WTC11 (cell line): Measurements from ENCODE around the gene ZDHHC24. TPM values are rescaled to one million over a fixed set of nuclear protein-coding genes. Genes with fewer than 3 reads are reported as not detected.

Experiments
- FOXP1 ChIP-seq: sonication (generic); formaldehyde crosslinking; IDR thresholded peaks from 2 replicates; pipeline ENCODE4 v1.8.0; 2022; ENCODE audit warnings: missing genetic modification reagents, mild to moderate bottlenecking, moderate library complexity, borderline replicate concordance
- GABPB1 ChIP-seq: sonication (generic); formaldehyde crosslinking; IDR thresholded peaks from 2 replicates; pipeline ENCODE4 v1.8.1; 2023; ENCODE audit warnings: mild to moderate bottlenecking, missing genetic modification reagents
- GTF2I ChIP-seq: fragments of 250-450 bp; sonication (Bioruptor Pico); conservative IDR thresholded peaks from 2 replicates; pipeline ENCODE4 v1.4.0; 2021; ENCODE audit warnings: mild to moderate bottlenecking
- MXD4 ChIP-seq: fragments of 250-450 bp; sonication (Bioruptor Pico); IDR thresholded peaks from 2 replicates; pipeline ENCODE4 v1.8.0; 2021; ENCODE audit warnings: mild to moderate bottlenecking, moderate library complexity, borderline replicate concordance
- MYBL2 ChIP-seq: sonication (generic); formaldehyde crosslinking; IDR thresholded peaks from 2 replicates; pipeline ENCODE4 v1.8.1; 2023; ENCODE audit warnings: mild to moderate bottlenecking, moderate library complexity, missing genetic modification reagents
- NFE2L1 ChIP-seq: sonication (generic); formaldehyde crosslinking; IDR thresholded peaks from 2 replicates; pipeline ENCODE4 v1.8.1; 2023; ENCODE audit warnings: missing genetic modification reagents
- NFYB ChIP-seq: sonication (generic); formaldehyde crosslinking; conservative IDR thresholded peaks from 2 replicates; pipeline ENCODE4 v1.8.0; 2022; ENCODE audit warnings: low read depth, missing genetic modification reagents
- PRRX2 ChIP-seq: fragments of 250-450 bp; sonication (Bioruptor Pico); IDR thresholded peaks from 2 replicates; pipeline ENCODE4 v1.8.0; 2021; ENCODE audit warnings: mild to moderate bottlenecking
- RORB ChIP-seq: fragments of 250-450 bp; sonication (Bioruptor Pico); IDR thresholded peaks from 2 replicates; pipeline ENCODE4 v1.9.0; 2021; ENCODE audit warnings: mild to moderate bottlenecking
- SMAD4 ChIP-seq: sonication (generic); formaldehyde crosslinking; IDR thresholded peaks from 2 replicates; pipeline ENCODE4 v1.8.0; 2022; ENCODE audit warnings: mild to moderate bottlenecking, missing genetic modification reagents
- SP1 ChIP-seq: sonication (generic); formaldehyde crosslinking; conservative IDR thresholded peaks from 2 replicates; pipeline ENCODE4 v1.8.1; 2022; ENCODE audit warnings: missing genetic modification reagents
- TCF7 ChIP-seq: sonication (generic); formaldehyde crosslinking; IDR thresholded peaks from 2 replicates; pipeline ENCODE4 v1.8.0; 2022; ENCODE audit warnings: mild to moderate bottlenecking, low read depth, missing genetic modification reagents, moderate library complexity
- TEAD1 ChIP-seq: sonication (generic); formaldehyde crosslinking; IDR thresholded peaks from 2 replicates; pipeline ENCODE4 v1.8.0; 2022; ENCODE audit warnings: mild to moderate bottlenecking, missing genetic modification reagents
- ZBTB21 ChIP-seq: sonication (generic); formaldehyde crosslinking; IDR thresholded peaks from 2 replicates; pipeline ENCODE4 v1.8.1; 2023; ENCODE audit warnings: mild to moderate bottlenecking, missing genetic modification reagents, borderline replicate concordance
- ZNF423 ChIP-seq: fragments of 250-450 bp; sonication (Bioruptor Pico); IDR thresholded peaks from 2 replicates; pipeline ENCODE4 v2.1.2; 2022; ENCODE audit warnings: mild to moderate bottlenecking, moderate library complexity
- ZNF671 ChIP-seq: fragments of 250-450 bp; sonication (Bioruptor Pico); IDR thresholded peaks from 2 replicates; pipeline ENCODE4 v1.8.0; 2021; ENCODE audit warnings: mild to moderate bottlenecking
- total RNA-seq: library from RNA; stranded (reverse); gene quantifications from 3 replicates; pipeline ENCODE4 v1.2.3, GENCODE V29; 2021
- TF ChIP-seq, protein P1 (sequence below): fragments of 250-450 bp; sonication (Bioruptor Pico); IDR thresholded peaks from 2 replicates; pipeline ENCODE4 v2.1.2; 2022; ENCODE audit warnings: mild to moderate bottlenecking, moderate library complexity
- TF ChIP-seq, protein P2 (sequence below): sonication (generic); formaldehyde crosslinking; IDR thresholded peaks from 2 replicates; pipeline ENCODE4 v1.8.1; 2022; ENCODE audit warnings: mild to moderate bottlenecking, missing genetic modification reagents, moderate library complexity, borderline replicate concordance
- TF ChIP-seq, protein P3 (sequence below): fragments of 250-450 bp; sonication (Bioruptor Pico); IDR thresholded peaks from 2 replicates; pipeline ENCODE4 v1.9.0; 2021; ENCODE audit warnings: mild to moderate bottlenecking, borderline replicate concordance
- TF ChIP-seq, protein P4 (sequence below): sonication (generic); formaldehyde crosslinking; IDR thresholded peaks from 2 replicates; pipeline ENCODE4 v1.8.0; 2022; ENCODE audit warnings: mild to moderate bottlenecking, missing genetic modification reagents
- TF ChIP-seq, protein P5 (sequence below): sonication (generic); formaldehyde crosslinking; IDR thresholded peaks from 2 replicates; pipeline ENCODE4 v1.8.1; 2022; ENCODE audit warnings: low read depth, missing genetic modification reagents, borderline replicate concordance
- TF ChIP-seq, protein P6 (sequence below): sonication (generic); formaldehyde crosslinking; IDR thresholded peaks from 2 replicates; pipeline ENCODE4 v1.8.1; 2023; ENCODE audit warnings: mild to moderate bottlenecking, missing genetic modification reagents, borderline replicate concordance
- TF ChIP-seq, protein P7 (sequence below): fragments of 250-450 bp; sonication (Bioruptor Pico); conservative IDR thresholded peaks from 2 replicates; pipeline ENCODE4 v1.9.0; 2021; ENCODE audit warnings: mild to moderate bottlenecking

The ZDHHC24 gene
- total RNA-seq, 1 experiment from 2014 or later = 14.8 TPM

DNA sequence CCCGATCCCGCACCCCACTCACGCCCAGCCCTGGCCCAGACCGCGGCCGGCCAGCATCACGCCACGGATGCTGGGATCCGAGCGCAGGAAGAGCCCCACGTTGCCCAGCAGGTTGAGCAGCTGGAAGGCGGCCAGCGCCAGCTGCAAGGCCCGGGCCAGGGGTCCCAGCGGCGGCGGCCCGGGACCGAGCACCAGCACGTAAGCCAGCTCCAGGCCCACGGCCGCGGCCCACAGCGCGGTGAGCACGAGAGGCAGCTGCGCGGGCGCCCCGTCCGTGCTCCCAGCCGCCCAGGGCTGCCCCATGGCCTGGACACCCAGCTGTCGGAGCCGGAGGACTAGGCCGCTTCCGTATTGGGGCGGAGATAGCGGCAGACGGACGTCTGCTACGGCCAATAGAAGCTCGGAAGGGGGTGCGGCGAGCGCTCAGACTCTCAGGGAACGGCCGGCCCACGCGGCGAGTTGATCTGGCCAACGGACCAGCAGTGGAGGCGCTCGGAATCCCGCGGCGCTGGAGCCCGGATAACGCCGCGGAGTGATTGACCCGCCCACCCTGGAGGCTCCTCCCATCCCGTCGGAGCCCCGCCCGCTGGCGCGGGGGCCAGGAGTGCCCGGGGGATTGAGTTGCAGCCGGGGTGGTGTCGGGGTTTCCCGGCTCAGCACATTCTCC is at the start of gene ZDHHC24 (continued):
- TF ChIP-seq, protein P1, sequence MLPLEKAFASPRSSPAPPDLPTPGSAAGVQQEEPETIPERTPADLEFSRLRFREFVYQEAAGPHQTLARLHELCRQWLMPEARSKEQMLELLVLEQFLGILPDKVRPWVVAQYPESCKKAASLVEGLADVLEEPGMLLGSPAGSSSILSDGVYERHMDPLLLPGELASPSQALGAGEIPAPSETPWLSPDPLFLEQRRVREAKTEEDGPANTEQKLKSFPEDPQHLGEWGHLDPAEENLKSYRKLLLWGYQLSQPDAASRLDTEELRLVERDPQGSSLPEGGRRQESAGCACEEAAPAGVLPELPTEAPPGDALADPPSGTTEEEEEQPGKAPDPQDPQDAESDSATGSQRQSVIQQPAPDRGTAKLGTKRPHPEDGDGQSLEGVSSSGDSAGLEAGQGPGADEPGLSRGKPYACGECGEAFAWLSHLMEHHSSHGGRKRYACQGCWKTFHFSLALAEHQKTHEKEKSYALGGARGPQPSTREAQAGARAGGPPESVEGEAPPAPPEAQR (CRISPR knock-in tag) = no peak
- TF ChIP-seq NFYB (CRISPR knock-in tag) (peak; percentile 77), FOXP1 (no peak), RORB (CRISPR knock-in tag) (no peak), NFE2L1 (CRISPR knock-in tag) (no peak), PRRX2 (CRISPR knock-in tag) (no peak), GABPB1 (CRISPR knock-in tag) (peak; percentile 66; the same call in 1 of the 2 replicates), ZNF671 (CRISPR knock-in tag) (no peak), ZBTB21 (CRISPR knock-in tag) (no peak), SP1 (CRISPR knock-in tag) (peak; percentile 64; the same call in 1 of the 2 replicates), MXD4 (CRISPR knock-in tag) (no peak), SMAD4 (CRISPR knock-in tag) (no peak), TCF7 (CRISPR knock-in tag) (no peak), ZNF423 (CRISPR knock-in tag) (no peak), GTF2I (CRISPR knock-in tag) (no peak), MYBL2 (no peak), TEAD1 (CRISPR knock-in tag) (no peak)
- TF ChIP-seq, protein P2, sequence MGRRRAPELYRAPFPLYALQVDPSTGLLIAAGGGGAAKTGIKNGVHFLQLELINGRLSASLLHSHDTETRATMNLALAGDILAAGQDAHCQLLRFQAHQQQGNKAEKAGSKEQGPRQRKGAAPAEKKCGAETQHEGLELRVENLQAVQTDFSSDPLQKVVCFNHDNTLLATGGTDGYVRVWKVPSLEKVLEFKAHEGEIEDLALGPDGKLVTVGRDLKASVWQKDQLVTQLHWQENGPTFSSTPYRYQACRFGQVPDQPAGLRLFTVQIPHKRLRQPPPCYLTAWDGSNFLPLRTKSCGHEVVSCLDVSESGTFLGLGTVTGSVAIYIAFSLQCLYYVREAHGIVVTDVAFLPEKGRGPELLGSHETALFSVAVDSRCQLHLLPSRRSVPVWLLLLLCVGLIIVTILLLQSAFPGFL (CRISPR knock-in tag) = no peak
- TF ChIP-seq, protein P3, sequence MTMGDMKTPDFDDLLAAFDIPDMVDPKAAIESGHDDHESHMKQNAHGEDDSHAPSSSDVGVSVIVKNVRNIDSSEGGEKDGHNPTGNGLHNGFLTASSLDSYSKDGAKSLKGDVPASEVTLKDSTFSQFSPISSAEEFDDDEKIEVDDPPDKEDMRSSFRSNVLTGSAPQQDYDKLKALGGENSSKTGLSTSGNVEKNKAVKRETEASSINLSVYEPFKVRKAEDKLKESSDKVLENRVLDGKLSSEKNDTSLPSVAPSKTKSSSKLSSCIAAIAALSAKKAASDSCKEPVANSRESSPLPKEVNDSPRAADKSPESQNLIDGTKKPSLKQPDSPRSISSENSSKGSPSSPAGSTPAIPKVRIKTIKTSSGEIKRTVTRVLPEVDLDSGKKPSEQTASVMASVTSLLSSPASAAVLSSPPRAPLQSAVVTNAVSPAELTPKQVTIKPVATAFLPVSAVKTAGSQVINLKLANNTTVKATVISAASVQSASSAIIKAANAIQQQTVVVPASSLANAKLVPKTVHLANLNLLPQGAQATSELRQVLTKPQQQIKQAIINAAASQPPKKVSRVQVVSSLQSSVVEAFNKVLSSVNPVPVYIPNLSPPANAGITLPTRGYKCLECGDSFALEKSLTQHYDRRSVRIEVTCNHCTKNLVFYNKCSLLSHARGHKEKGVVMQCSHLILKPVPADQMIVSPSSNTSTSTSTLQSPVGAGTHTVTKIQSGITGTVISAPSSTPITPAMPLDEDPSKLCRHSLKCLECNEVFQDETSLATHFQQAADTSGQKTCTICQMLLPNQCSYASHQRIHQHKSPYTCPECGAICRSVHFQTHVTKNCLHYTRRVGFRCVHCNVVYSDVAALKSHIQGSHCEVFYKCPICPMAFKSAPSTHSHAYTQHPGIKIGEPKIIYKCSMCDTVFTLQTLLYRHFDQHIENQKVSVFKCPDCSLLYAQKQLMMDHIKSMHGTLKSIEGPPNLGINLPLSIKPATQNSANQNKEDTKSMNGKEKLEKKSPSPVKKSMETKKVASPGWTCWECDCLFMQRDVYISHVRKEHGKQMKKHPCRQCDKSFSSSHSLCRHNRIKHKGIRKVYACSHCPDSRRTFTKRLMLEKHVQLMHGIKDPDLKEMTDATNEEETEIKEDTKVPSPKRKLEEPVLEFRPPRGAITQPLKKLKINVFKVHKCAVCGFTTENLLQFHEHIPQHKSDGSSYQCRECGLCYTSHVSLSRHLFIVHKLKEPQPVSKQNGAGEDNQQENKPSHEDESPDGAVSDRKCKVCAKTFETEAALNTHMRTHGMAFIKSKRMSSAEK = no peak
- TF ChIP-seq, protein P4, sequence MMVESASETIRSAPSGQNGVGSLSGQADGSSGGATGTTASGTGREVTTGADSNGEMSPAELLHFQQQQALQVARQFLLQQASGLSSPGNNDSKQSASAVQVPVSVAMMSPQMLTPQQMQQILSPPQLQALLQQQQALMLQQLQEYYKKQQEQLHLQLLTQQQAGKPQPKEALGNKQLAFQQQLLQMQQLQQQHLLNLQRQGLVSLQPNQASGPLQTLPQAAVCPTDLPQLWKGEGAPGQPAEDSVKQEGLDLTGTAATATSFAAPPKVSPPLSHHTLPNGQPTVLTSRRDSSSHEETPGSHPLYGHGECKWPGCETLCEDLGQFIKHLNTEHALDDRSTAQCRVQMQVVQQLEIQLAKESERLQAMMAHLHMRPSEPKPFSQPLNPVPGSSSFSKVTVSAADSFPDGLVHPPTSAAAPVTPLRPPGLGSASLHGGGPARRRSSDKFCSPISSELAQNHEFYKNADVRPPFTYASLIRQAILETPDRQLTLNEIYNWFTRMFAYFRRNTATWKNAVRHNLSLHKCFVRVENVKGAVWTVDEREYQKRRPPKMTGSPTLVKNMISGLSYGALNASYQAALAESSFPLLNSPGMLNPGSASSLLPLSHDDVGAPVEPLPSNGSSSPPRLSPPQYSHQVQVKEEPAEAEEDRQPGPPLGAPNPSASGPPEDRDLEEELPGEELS (CRISPR knock-in tag) = peak; percentile 62; the same call in 1 of the 2 replicates
- TF ChIP-seq, protein P5, sequence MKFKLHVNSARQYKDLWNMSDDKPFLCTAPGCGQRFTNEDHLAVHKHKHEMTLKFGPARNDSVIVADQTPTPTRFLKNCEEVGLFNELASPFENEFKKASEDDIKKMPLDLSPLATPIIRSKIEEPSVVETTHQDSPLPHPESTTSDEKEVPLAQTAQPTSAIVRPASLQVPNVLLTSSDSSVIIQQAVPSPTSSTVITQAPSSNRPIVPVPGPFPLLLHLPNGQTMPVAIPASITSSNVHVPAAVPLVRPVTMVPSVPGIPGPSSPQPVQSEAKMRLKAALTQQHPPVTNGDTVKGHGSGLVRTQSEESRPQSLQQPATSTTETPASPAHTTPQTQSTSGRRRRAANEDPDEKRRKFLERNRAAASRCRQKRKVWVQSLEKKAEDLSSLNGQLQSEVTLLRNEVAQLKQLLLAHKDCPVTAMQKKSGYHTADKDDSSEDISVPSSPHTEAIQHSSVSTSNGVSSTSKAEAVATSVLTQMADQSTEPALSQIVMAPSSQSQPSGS = no peak
- TF ChIP-seq, protein P6, sequence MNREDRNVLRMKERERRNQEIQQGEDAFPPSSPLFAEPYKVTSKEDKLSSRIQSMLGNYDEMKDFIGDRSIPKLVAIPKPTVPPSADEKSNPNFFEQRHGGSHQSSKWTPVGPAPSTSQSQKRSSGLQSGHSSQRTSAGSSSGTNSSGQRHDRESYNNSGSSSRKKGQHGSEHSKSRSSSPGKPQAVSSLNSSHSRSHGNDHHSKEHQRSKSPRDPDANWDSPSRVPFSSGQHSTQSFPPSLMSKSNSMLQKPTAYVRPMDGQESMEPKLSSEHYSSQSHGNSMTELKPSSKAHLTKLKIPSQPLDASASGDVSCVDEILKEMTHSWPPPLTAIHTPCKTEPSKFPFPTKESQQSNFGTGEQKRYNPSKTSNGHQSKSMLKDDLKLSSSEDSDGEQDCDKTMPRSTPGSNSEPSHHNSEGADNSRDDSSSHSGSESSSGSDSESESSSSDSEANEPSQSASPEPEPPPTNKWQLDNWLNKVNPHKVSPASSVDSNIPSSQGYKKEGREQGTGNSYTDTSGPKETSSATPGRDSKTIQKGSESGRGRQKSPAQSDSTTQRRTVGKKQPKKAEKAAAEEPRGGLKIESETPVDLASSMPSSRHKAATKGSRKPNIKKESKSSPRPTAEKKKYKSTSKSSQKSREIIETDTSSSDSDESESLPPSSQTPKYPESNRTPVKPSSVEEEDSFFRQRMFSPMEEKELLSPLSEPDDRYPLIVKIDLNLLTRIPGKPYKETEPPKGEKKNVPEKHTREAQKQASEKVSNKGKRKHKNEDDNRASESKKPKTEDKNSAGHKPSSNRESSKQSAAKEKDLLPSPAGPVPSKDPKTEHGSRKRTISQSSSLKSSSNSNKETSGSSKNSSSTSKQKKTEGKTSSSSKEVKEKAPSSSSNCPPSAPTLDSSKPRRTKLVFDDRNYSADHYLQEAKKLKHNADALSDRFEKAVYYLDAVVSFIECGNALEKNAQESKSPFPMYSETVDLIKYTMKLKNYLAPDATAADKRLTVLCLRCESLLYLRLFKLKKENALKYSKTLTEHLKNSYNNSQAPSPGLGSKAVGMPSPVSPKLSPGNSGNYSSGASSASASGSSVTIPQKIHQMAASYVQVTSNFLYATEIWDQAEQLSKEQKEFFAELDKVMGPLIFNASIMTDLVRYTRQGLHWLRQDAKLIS (CRISPR knock-in tag) = no peak
- TF ChIP-seq, protein P7, sequence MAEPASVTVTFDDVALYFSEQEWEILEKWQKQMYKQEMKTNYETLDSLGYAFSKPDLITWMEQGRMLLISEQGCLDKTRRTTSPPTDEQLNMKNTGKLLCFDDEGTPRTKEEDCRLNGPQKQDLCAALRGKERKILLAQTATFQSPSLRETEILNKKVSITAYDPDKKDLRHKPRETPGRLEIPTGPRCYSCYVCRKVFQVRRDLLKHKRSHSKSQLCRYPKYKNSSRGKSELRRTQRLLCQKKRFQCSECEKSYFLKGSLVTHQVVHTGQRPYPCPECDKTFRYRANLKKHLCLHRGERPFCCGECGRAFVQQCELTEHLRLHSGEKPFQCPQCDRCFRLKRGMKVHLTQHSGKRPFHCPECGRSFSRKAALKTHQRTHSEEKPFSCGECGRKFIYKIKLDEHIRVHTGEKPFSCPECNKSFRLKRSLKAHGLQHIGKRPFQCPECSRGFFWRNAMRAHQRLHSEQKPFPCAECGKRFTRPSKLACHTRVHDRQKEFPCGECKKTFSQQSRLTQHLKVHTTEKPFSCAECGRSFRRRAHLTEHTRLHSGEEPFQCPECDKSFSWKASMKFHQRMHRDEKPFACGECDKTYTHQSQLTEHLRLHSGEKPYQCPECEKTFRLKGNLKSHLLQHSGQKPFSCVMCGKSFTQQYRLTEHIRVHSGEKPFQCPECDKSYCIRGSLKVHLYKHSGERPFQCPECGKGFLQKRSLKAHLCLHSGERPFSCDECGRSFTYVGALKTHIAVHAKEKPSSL (CRISPR knock-in tag) = no peak
